SK-N-MC (cell line): ENCODE results near the gene PTPRM.

Experiments used
- EZH2 ChIP-seq: fragments of 200-600 bp; sonication (generic); IDR thresholded peaks from one replicate; pipeline ENCODE4 v1.6.1; 2017; ENCODE audit warnings: antibody characterized with exemption
- FOXP2 ChIP-seq: optimal IDR thresholded peaks from 2 replicates; pipeline ENCODE3; 2011; ENCODE audit warnings: mild to moderate bottlenecking, moderate library complexity; ENCODE audit not compliant: insufficient read depth; ENCODE audit errors: extremely low read length, control extremely low read depth
- POLR2AphosphoS5 ChIP-seq: IDR thresholded peaks from 2 replicates; pipeline ENCODE4 v1.6.1; 2012; ENCODE audit warnings: mild to moderate bottlenecking, low read depth, low read length, borderline replicate concordance

GRCh38 chr18:7879717-7880116 lies 312.6 kb downstream of the PTPRM start:
- TF ChIP-seq EZH2 (no peak), FOXP2 (no peak), POLR2AphosphoS5 (no peak)
